Posterior cingulate gyrus (tissue), 11 donors: ENCODE results near the gene CCDC144A.
"Not testable (repeated sequence)": the region's sequence is repeated elsewhere in the genome, so short reads cannot be mapped to it uniquely, and the experiment has no call there.

Source experiments
- DNase-seq, 10 donors: peaks; one replicate each; pipeline versions ENCODE4 v3.0.0 to v3.0.0-alpha.2; 2020 to 2021; ENCODE audit warnings: mixed read lengths in 3 of 10
- intact Hi-C: fragments of 100-400 bp; cut with DNase I; formaldehyde crosslinking; loops from one replicate; pipeline ENCODE4 v1.15.1; 2023

The CCDC144A gene, protein sequence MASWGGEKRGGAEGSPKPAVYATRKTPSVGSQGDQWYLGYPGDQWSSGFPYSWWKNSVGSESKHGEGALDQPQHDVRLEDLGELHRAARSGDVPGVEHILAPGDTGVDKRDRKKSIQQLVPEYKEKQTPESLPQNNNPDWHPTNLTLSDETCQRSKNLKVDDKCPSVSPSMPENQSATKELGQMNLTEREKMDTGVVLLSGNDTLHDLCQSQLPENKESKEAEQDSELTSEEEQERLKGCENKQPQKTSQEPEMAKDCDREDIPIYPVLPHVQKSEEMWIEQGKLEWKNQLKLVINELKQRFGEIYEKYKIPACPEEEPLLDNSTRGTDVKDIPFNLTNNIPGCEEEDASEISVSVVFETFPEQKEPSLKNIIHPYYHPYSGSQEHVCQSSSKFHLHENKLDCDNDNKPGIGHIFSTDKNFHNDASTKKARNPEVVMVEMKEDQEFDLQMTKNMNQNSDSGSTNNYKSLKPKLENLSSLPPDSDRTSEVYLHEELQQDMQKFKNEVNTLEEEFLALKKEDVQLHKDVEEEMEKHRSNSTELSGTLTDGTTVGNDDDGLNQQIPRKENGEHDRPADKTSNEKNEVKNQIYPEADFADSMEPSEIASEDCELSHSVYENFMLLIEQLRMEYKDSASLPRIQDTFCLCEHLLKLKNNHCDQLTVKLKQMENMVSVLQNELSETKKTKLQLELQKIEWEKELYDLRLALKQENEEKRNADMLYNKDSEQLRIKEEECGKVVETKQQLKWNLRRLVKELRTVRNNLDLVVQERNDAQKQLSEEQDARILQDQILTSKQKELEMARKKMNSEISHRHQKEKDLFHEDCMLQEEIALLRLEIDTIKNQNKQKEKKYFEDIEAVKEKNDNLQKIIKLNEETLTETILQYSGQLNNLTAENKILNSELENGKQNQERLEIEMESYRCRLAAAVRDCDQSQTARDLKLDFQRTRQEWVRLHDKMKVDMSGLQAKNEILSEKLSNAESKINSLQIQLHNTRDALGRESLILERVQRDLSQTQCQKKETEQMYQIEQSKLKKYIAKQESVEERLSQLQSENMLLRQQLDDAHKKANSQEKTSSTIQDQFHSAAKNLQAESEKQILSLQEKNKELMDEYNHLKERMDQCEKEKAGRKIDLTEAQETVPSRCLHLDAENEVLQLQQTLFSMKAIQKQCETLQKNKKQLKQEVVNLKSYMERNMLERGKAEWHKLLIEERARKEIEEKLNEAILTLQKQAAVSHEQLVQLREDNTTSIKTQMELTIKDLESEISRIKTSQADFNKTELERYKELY (N-terminal part only)

DNA sequence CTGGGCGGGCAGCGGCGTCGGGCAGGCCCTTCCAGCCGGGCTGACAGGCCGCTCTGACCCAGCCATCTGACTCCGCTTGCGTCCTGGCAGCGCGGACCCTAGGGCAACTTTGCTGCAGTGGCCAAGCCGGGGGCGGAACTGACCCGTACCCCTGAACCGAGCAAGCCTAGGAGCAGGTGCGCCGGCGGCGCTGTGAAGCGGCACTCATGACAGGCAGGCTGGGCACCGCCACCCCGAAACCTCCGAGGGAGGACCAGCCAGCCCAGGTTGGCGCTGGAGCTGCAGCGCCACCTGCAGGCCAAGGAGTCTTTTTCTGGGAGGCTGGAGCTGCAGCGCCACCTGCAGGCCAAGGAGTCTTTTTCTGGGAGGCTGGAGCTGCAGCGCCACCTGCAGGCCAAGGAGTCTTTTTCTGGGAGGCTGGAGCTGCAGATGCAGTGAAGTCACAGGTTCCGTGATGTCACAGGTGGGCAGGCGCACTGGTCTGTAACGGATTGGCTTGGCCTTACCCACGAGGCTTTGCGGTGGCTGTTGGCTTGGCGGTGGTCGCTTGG lies at the start of gene CCDC144A:
CCDC144A (plus strand) TSS at position 511 of the 551 bp plus-strand sequence. CDS start 160 bp downstream, outside the sequence.
- peak in 3 of 10 donors; percentile 15 to 76 (median 72) for DNase-seq
- intact Hi-C loops, result not testable (repeated sequence)

DNA sequence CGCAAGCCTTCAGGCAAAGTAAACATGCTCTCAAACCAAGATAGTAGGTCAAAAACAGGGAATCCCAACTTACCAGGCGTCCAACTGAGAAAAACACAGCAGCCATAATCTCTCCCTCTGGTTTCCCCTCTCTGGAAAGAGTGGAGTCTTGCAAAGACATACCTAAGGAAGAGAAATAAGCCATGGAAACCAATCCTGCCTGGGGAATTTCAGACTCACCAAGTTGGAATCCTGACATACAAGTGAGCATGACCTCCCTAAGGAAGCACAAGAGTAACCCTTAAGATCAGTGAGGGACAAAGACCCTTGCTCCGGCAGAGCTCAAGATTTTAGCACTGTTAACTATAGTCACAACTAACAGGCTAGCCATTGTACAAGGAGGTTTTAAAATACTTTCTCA lies 40.5 kb upstream of the CCDC144A start:
- intact Hi-C loops, result no loop called here
- no peak for DNase-seq

DNA sequence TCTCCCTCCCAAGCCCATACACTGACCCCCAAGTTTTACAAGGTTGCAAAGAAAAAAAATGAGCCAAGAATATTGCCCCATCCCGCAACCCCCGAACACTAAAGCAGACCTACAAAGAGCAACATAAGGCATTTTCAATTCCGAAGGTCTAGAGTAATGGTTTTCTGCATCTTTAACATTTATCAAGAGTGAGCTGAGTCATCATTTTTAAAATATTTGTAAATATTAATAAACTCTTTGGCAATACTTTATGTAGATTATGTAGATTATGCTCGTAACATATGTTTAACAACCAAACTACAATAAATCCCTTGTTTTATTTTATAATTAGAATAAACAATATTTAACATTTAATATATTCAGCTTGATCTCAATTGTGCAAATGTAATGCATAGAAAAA lies 37.8 kb upstream of the CCDC144A start:
- no peak for DNase-seq
- intact Hi-C loops, result loop anchor here (5.0 kb wide), 1 partner anchor 70 kb away; no protein-coding TSS in a partner anchor

DNA sequence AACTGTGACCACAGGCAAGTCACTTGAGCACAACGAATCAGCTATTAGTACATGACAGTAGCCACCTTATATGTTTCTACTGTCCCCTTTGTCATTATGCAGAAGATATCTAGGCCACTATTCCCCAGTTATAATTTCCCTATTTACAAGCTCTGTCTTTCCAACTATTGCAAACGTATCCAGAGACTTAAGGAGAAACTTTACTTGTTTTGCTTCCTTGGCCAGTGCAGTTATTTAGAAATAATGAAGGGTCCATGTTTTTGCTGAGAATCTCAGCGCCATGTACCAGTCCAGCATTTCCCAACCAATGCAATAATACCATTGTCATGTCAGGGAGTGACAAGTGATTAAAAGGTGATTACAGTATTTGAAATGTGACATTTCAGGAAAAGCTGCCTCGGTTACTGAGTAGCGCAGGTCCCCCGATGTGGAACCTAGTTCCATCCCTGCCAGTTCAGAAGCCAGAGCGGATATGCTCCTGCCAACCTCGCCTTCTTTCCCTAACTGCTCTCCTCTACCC lies 37.1 kb upstream of the CCDC144A start:
- no peak for DNase-seq
- intact Hi-C loops, result loop anchor here (5.0 kb wide), 1 partner anchor 71 kb away; no protein-coding TSS in a partner anchor

DNA sequence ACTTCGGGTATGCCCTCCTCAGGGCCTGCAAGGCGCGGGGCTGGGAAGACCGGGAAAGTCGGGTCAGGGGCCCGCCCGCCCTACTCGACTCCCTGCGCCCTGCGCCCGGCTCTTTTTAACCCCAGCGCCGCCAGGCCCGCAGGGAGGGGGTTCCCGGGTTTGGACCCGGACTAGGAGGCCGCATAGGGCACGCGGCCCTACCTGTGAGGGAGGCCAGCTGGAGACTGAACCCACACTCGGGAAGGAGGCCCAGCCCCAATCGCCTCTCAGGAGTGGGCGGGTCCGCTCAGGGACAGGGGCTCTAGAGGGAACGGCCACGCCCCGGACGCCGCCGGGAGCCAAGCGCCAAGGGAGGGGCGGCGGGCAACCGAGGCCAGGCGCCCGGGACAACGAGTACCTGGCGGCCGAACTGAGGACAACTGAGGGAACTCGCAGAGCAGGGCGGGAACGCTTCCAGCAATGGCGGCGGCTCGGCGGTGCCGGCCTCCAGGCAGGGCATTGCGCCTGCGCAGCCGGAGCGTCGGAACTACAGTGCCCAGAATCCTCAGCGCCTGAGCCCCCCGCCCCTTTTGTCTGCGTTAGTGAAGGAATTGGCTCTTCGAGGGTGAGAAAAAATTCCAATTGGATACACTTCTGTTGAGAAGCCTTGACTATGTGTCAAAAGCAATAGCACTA lies 36.5 kb upstream of the CCDC144A start, which contains the start of gene ZNF624:
ZNF624 (minus strand) TSS at position 484 of the 675 bp plus-strand sequence.
- intact Hi-C loops, result loop anchor here (5.0 kb wide), 1 partner anchor 71 kb away; no protein-coding TSS in a partner anchor
- peak; percentile 84 to 98 (median 88) for DNase-seq

DNA sequence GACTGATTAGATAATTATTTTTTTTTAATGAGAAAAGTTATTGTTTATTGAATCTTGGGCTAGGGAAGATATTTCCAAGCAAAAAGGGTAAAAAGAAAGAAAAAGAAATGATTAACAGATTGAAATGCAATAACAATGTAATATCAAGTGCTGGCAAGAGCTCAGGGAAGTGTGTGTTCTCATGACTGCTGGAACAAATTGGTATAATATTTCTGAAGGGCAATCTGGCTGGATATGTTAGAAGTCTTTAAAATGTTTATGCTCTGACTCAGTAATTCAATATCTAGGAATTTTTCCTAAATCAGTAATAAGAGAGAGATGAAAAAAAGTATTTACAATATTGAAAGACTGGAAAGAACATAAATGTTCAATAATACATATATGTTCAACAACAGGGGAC lies 28.8 kb upstream of the CCDC144A start:
- intact Hi-C loops, result no loop called here
- no peak for DNase-seq

DNA sequence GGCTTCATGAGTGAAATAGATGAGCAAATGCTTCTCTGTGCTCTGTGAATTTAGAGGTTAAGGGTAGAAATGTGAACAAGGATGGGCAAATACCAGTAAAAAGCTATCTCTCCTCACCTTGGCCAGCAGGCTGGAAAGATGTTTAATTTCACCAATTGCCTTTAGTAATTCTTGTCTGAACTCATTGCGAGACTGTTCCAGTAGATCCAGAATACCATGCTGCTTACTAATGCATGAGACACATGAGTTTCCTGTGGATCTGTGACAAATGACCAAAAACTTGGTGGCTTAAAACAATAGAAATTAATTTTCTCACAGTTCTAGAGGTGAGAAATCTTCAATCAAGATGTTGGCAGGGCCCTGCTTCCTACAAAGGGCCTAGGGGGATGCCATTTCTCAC lies 27.1 kb upstream of the CCDC144A start:
- intact Hi-C loops, result no loop called here
- no peak for DNase-seq

DNA sequence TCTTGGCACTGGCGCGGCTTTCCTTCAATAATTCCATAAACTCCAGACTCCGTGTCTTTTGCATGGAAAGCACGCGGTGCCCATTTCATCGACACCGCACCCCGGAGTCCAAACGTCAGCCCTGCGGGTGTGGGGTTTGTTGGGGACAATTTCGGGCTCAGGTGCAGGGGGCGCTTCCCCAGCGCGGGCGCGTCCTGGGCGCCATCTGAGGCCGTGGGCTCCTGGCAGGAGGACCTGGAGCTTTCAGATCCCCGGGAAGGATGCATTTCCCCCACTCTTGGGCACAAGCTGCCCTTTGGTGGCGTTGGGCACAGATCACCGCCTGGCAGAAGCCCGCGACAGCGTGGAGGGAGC lies 23.5 kb upstream of the CCDC144A start:
- DNase-seq, intact Hi-C loops: not testable (repeated sequence)

DNA sequence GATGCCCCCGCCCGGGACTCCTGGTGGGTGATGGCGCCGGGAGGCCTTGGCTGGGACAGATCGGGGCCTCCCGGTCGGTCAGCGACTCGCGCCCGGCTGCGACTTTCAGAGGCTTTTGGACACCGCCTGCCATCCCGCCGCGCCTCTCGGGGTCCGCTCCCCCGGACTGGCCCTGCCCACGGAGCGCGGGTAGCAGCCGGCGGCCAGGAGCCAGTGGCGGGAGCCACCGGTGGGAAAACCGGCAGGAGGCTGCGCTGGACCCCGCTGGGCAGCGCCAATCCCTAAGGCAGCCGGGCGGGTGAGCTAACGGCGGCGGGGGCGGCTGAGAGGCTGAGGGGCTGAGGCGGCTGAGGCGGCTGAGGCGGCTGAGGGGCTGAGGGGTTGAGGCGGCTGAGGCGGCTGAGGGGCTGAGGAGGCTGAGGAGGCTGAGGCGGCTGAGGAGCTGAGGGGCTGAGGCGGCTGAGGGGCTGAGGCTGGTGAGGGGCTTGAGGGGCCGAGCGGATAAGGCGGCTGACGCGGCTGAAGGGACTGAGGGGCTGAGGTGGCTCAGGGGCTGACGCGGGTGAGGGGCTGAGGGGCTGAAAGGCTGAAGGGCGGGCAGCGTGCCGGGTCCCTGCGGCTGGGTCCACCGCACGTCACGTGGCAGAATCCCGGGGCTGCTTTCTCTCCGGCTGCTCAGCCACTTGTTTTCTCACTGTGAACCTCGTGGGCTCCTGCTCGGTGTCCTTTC lies 23.0 kb upstream of the CCDC144A start:
- intact Hi-C loops, result not testable (repeated sequence)
- DNase-seq, result peak; percentile 54 to 92 (median 66)

DNA sequence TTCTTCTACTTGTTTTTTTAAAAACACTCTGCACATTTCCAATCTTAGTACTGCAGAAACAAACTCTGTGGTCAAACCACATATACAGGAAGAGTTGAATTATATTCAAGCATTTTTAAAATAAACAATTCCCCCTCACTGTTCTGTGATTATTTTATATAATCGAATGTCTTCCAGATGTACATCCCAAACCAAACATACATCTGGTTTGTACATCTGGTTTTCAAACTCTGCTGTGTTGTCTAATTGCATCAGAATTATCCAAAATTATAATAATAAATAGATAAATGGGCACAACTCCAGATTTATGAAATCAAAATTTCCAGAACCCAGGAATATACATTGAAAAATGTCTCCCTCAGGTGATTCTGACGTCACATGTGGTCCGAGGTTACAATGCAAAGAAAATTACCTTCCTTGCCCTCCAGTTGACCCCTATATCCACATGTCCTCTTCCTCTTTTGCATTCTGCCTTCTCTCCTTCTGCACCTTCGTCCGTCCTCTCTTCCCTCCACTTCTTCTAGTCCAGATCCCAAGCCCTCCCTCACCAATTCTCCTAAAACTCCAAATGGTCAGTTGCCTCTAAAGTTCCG lies 13.3 kb upstream of the CCDC144A start:
- DNase-seq, result no peak
- intact Hi-C loops, result no loop called here

DNA sequence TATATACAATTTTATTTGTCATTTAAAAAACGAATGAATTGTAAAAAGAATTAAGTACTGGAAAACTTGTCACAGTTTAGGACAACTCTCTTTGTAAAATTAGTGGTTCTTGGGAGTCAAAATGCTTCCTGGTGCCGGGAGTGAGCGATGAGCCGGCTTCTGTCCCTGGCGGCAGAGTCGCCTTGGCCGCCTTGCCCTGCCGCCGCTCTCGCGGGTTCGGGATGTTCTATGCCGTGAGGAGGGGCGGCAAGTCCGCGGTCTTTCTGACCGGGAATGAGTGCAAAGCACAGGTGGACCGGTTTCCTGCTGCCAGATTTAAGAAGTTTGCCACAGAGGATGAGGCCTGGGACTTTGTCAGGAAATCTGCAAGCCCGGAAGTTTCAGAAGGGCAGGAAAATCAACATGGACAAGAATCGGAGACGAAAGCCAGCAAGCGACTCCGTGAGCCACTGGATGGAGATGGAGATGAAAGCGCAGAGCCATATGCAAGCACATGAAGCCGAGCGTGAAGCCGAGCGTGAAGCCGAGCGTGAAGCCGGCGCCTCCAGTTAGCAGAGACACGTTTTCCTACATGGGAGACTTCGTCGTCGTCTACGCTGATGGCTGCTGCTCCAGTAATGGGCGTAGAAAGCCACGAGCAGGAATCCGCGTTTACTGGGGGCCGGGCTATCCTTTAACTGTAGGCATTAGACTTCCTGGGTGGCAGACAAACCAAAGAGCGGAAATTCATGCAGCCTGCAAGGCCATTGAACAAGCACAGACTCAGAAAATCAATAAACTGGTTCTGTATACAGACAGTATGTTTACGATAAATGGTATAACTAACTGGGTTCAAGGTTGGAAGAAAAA lies 6.5 kb upstream of the CCDC144A start:
- DNase-seq, result peak in 2 of 10 donors; percentile 35 to 80

DNA sequence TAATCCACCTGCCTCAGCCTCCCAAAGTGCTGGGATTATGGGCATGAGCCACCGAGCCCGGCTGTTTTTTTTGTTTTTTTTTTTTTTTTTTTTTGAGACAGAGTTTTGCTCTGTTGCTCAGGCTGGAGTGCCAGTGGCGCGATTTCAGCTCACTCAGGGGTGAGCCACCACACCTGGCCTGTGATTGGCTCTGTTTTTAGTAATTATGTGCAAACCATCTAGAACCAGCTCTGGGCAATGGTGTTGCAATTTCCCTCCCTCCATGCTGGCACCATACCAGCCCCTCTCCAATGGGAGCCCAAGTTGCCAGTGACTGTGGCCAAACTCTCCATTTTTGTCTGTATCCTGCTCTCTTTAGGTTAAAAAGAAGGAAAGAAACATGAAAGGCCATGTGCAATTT lies 4.0 kb upstream of the CCDC144A start:
- intact Hi-C loops, DNase-seq: not testable (repeated sequence)

More for the DNA sequence above, 6.5 kb upstream of the CCDC144A start:
- intact Hi-C loops, result not testable (repeated sequence)

DNA sequence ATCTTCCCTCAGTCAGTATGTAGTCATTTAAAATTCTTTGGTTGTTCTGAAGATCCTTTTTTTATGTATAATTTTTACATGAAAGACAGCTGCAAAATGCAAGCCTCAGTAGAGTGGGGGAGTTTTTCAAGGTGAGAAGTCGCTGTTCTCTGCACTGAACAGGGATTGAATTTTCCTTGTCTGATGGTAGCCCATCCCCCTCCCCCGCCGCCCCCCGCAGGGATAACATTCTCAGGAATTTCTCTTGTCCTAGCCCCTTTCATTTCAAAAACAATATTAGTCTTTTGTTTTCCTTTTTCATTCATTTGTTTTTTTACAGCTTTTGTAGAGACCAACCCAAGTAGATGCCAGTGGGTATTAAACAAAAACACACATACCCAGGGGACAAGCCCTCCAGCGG lies 2.9 kb upstream of the CCDC144A start:
- DNase-seq, intact Hi-C loops: not testable (repeated sequence)

DNA sequence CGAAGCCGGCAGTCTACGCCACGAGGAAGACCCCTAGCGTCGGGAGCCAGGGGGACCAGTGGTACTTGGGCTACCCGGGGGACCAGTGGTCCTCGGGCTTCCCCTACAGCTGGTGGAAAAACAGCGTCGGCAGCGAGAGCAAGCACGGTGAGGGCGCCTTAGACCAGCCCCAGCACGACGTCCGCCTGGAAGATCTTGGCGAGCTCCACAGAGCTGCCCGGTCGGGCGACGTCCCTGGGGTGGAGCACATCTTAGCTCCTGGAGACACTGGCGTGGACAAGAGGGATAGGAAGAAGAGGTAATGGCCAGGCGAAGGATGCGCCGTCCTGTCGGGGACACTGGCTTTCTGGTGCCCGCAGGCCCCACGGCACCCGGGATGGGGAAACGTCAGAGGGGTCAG lies 406 bp downstream of the CCDC144A start:
- peak in 1 of 10 donors; percentile 27 for DNase-seq
- intact Hi-C loops, result not testable (repeated sequence)

DNA sequence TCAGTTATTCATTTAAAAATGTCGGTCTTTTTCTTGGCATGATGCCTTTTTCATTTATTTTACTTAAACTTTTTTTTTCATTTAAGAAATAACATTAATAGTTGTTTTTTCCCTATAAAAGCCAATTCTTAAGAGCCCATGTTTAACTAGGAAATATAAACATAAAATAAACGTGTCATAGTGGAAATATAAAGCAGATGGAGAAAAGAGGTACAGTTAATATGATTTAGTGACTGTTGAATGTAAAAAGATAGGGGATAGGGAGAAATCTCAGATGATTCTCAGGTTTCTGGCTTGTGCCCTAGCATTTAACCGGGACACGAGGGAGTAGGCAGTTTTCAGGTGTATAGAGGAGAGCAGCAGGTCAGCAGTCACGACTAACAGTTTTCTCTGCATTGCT lies 7.6 kb downstream of the CCDC144A start:
- DNase-seq, intact Hi-C loops: not testable (repeated sequence)

DNA sequence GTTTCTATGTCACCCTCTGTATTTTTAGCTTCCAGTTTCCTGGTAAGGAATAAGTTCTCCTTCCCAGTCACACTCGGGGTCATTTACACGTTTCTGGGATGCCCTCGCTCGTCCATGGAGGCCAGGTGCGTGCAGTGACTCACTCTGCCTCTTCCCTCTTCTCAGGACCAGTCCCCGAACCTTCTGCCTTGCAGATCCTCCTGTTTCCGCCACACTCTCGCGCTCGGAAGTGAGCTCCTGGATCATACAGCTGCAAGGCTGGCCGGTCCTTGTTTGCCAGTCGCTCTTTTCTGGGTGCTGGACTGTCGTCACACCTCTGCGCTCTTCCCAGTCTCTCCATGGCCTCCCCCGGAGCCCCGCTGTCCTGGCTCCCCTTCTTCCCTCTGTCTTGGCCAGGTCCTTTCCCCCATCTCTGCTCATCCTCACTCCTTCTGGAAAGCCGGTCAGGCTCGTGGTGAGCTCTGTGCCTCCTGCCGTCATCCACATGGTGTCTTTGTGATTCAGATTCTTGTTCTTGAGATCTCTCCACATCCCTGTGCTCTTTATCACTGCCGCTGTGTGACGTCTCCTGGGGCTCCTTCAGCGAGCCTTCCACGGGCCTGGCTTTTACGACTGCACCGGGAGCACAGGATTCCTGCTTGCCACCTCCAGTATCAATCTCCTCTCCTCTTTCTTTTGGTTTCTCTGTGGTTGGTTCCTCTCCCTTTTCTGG lies 55.6 kb downstream of the CCDC144A start:
- intact Hi-C loops, result not testable (repeated sequence)
- peak in 7 of 10 donors; percentile 14 to 82 (median 37) for DNase-seq
